ENCODE measurements around the gene SGCA. TPM values are rescaled to one million over a fixed set of nuclear protein-coding genes. Genes with fewer than 3 reads are reported as not detected.
A peak's percentile ranks its signal among the peaks of the same experiment; 100 is the strongest.

SGCA gene
- total RNA-seq, 1 experiment from 2014 or later: 0.24 TPM

DNA sequence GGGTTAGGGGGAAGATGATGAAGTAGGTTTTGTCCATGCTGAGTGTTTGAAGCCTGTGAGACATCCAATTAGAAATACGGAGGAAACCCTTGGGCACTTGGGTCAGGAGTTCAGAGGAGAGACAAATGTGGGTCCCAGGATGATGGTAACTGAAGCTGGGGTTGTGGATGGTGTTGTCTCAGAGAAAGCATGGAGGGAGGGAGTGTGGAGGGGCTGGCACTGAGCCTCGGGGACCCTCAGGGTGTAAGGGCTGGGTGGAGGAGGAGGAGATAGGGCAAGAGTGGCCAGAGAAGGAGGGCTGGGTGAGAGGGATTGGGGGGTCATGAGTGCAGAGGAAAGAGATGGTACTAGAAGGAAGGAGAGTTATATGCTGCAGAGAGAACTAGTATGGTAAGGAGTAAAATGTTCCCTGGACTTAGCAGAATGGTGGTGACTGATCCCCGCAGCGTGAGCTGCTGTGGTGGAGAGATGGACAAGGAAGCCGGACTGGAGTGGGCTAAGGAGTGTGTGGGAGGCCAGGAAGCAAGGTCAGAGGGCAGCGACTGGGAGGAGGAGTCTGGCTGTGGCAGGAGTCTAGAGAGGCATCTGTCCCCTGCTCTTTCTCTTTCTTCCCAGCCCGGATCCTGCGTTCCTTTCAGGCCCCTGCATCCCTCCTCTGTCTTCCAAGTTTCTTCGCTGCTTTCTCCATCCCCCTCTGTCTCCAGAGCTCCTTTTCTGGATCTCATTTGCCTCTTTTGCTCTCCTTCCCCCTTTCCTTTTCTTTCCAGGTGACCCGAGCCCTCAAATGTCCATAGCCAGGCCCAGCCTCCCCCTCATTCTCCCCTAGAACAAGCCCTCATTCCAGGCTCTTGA lies 39.5 kb downstream of the SGCA start:
- peaks cover 18% of the 10 kb centered on the region for H3K4me1 ChIP-seq (ENCODE audit: insufficient read depth, low read length)
- H2BK5ac ChIP-seq (ENCODE audit: insufficient read length, low read length): no peak overlapping the region
- H4K5ac ChIP-seq (ENCODE audit: insufficient read length, low read depth, low read length): no peak overlapping the region
- H2BK20ac ChIP-seq (ENCODE audit: low read depth, low read length, poor library complexity, severe bottlenecking): no peak overlapping the region
- H3K14ac ChIP-seq (ENCODE audit: insufficient read depth, low read length): no peak overlapping the region
- WGBS (ENCODE audit: extremely low coverage, insufficient read length, low lambda C conversion rate): no CpG with 5 or more reads among the region's 10 CpGs
- no peak overlapping the region for H2BK15ac ChIP-seq (ENCODE audit: low read depth, low read length)
- no peaks in the 10 kb centered on the region for H3K79me2 ChIP-seq (ENCODE audit: insufficient read depth, low read length)
- H2AFZ ChIP-seq (ENCODE audit: low read length): no peak overlapping the region
- no peaks in the 10 kb centered on the region for H4K20me1 ChIP-seq (ENCODE audit: control insufficient read depth, insufficient read depth, insufficient read length)
- H2AK5ac ChIP-seq (ENCODE audit: insufficient read length, low read length): no peak overlapping the region
- no peak overlapping the region for H3K56ac ChIP-seq (ENCODE audit: insufficient read length, low read depth, low read length)
- no peak overlapping the region for H2BK120ac ChIP-seq (ENCODE audit: low read depth, low read length, poor library complexity, severe bottlenecking)
- H3K4me2 ChIP-seq (ENCODE audit: insufficient read depth, insufficient read length, low read length): no peak overlapping the region
- H3K27ac ChIP-seq (ENCODE audit: insufficient read length, low read depth, low read length): no peak overlapping the region
- no peaks in the 10 kb centered on the region for H3K9me3 ChIP-seq (ENCODE audit: control insufficient read depth, low read depth, low read length)
- H4K8ac ChIP-seq (replicated peaks; ENCODE audit: insufficient read length, low read depth, low read length): no peak overlapping the region
- H3K4me3 Mint-ChIP-seq: peak overlapping the region in 1 of 2 experiments; percentile 41; a peak in 2 of 5 replicates
- H3K36me3 Mint-ChIP-seq (ENCODE audit: insufficient read depth in 1 of 3, low read depth in 3 of 3): no peaks in the 10 kb centered on the region; a peak in 1 of 7 replicates
- H3K9ac ChIP-seq (ENCODE audit: extremely low read depth, insufficient read length, low read length): no peak overlapping the region
- no peak overlapping the region for H4K91ac ChIP-seq (ENCODE audit: insufficient read length, low read depth, low read length)
- H3K4ac ChIP-seq (ENCODE audit: low read depth, low read length): no peak overlapping the region
- H3K18ac ChIP-seq (ENCODE audit: insufficient read length, low read depth, low read length): no peak overlapping the region
- H3K27me3 ChIP-seq (ENCODE audit: insufficient read depth, low read length): peaks cover 7% of the 10 kb centered on the region; the same call in 1 of the 2 replicates
- peak overlapping the region in 2 of 3 experiments; percentile 14 to 78; a peak in 2 of 7 replicates for H3K27ac Mint-ChIP-seq
- TF ChIP-seq, protein P1, sequence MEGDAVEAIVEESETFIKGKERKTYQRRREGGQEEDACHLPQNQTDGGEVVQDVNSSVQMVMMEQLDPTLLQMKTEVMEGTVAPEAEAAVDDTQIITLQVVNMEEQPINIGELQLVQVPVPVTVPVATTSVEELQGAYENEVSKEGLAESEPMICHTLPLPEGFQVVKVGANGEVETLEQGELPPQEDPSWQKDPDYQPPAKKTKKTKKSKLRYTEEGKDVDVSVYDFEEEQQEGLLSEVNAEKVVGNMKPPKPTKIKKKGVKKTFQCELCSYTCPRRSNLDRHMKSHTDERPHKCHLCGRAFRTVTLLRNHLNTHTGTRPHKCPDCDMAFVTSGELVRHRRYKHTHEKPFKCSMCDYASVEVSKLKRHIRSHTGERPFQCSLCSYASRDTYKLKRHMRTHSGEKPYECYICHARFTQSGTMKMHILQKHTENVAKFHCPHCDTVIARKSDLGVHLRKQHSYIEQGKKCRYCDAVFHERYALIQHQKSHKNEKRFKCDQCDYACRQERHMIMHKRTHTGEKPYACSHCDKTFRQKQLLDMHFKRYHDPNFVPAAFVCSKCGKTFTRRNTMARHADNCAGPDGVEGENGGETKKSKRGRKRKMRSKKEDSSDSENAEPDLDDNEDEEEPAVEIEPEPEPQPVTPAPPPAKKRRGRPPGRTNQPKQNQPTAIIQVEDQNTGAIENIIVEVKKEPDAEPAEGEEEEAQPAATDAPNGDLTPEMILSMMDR (conservative IDR thresholded peaks at IDR 0.05): no peak
- no peaks in the 10 kb centered on the region for H3K79me1 ChIP-seq (ENCODE audit: insufficient read depth, low read depth, low read length, poor library complexity, severe bottlenecking)
- peaks cover 58 to 78% of the 10 kb centered on the region in 2 experiments for H3K4me1 Mint-ChIP-seq
- no peak overlapping the region for H2BK12ac ChIP-seq (ENCODE audit: insufficient read length, low read depth, low read length)
- H3K23ac ChIP-seq (ENCODE audit: insufficient read length, low read depth, low read length): no peak overlapping the region
- no peak for DNase-seq
- H3T11ph ChIP-seq (ENCODE audit: low read length): no peak overlapping the region
- H3K27me3 Mint-ChIP-seq (ENCODE audit: low read depth): peaks cover 67% of the 10 kb centered on the region
- H3K23me2 ChIP-seq (ENCODE audit: insufficient read length, low read depth, low read length, poor library complexity, severe bottlenecking): peaks cover 12% of the 10 kb centered on the region
- no peaks in the 10 kb centered on the region; a peak in 2 of 5 replicates for H3K9me3 Mint-ChIP-seq

All from H9 (cell line).